ENCODE results near the gene DUSP28.
"Not testable (repeated sequence)": the region's sequence is repeated elsewhere in the genome, so short reads cannot be mapped to it uniquely, and the experiment has no call there.

Gene DUSP28

GRCh38 chr2:240561325-240561971 lies 1.3 kb downstream of the DUSP28 start:
- DNase-seq = no peak

GRCh38 chr2:240563231-240563630 lies 3.1 kb downstream of the DUSP28 start:
- not testable (repeated sequence) for DNase-seq

- DNase-seq = no peak
Observed at GRCh38 chr2:240563951-240564560, 3.9 kb downstream of the DUSP28 start.

- DNase-seq = peak; percentile 48
Observed at GRCh38 chr2:240564561-240565332, 4.6 kb downstream of the DUSP28 start.

- peak; percentile 92 for DNase-seq
Observed at GRCh38 chr2:240565333-240566202, 5.4 kb downstream of the DUSP28 start.

- peak; percentile 96 for DNase-seq
Observed at GRCh38 chr2:240566203-240567136, 6.3 kb downstream of the DUSP28 start.

GRCh38 chr2:240567137-240567871 lies 7.1 kb downstream of the DUSP28 start:
- peak; percentile 29 for DNase-seq

GRCh38 chr2:240567872-240568677 lies 7.9 kb downstream of the DUSP28 start, which contains the start of gene RNPEPL1:
Gene RNPEPL1 (plus strand): TSS chr2:240568484. CDS start chr2:240568587, 103 bp downstream.
- peak; percentile 56 for DNase-seq

GRCh38 chr2:240568678-240569522 lies 8.7 kb downstream of the DUSP28 start:
- peak; percentile 44 for DNase-seq

GRCh38 chr2:240569523-240569997 lies 9.4 kb downstream of the DUSP28 start:
- DNase-seq = no peak

GRCh38 chr2:240569998-240570530 lies 9.9 kb downstream of the DUSP28 start:
- DNase-seq = no peak

- no peak for DNase-seq
Observed at GRCh38 chr2:240570531-240571313, 10.6 kb downstream of the DUSP28 start.

GRCh38 chr2:240571314-240571973 lies 11.3 kb downstream of the DUSP28 start:
- no peak for DNase-seq

- no peak for DNase-seq
Observed at GRCh38 chr2:240572141-240573031, 12.2 kb downstream of the DUSP28 start.

GRCh38 chr2:240573071-240573515 lies 12.9 kb downstream of the DUSP28 start:
- DNase-seq = no peak

Data from activated naive CD4-positive, alpha-beta T cell treated with Interleukin-2 at 50 U/mL for 16 hours (primary cell).